CD4-positive, alpha-beta T cell treated with Interleukin-17A for 4 hours (primary cell): ENCODE results near the gene KREMEN2.
"Not testable (repeated sequence)": the region's sequence is repeated elsewhere in the genome, so short reads cannot be mapped to it uniquely, and the experiment has no call there.

ENCODE experiments used
- DNase-seq: peaks from one replicate; pipeline ENCODE4 v3.0.0-alpha.2; 2020; ENCODE audit warnings: mixed read lengths

KREMEN2 gene

GRCh38 chr16:2942045-2942444 is 22.0 kb upstream of the KREMEN2 start:
- DNase-seq, result no peak

- DNase-seq, result not testable (repeated sequence)
Measured at GRCh38 chr16:2943716-2944115, 20.4 kb upstream of the KREMEN2 start.

GRCh38 chr16:2946649-2947048 is 17.4 kb upstream of the KREMEN2 start:
- DNase-seq, result no peak

GRCh38 chr16:2948807-2949704 is 15.0 kb upstream of the KREMEN2 start:
- no peak for DNase-seq

GRCh38 chr16:2949705-2950352 is 14.2 kb upstream of the KREMEN2 start:
- DNase-seq, result no peak

- no peak for DNase-seq
Measured at GRCh38 chr16:2950353-2950724, 13.7 kb upstream of the KREMEN2 start.

GRCh38 chr16:2950773-2951172 is 13.3 kb upstream of the KREMEN2 start:
- no peak for DNase-seq

GRCh38 chr16:2952679-2953078 is 11.4 kb upstream of the KREMEN2 start:
- no peak for DNase-seq

GRCh38 chr16:2953706-2954627 is 10.1 kb upstream of the KREMEN2 start:
- no peak for DNase-seq

GRCh38 chr16:2954656-2955381 is 9.3 kb upstream of the KREMEN2 start:
- no peak for DNase-seq

GRCh38 chr16:2955438-2955778 is 8.7 kb upstream of the KREMEN2 start:
- no peak for DNase-seq

- no peak for DNase-seq
Measured at GRCh38 chr16:2955779-2956578, 8.1 kb upstream of the KREMEN2 start.

GRCh38 chr16:2956579-2956956 is 7.5 kb upstream of the KREMEN2 start:
- no peak for DNase-seq

GRCh38 chr16:2959206-2959605 is 4.9 kb upstream of the KREMEN2 start:
- no peak for DNase-seq

GRCh38 chr16:2960183-2961010 is 3.7 kb upstream of the KREMEN2 start:
- no peak for DNase-seq

GRCh38 chr16:2962334-2963073 is 1.6 kb upstream of the KREMEN2 start:
- DNase-seq, result no peak

GRCh38 chr16:2963074-2963722 is 877 bp upstream of the KREMEN2 start:
- DNase-seq, result no peak

GRCh38 chr16:2964475-2965336 is 631 bp downstream of the KREMEN2 start:
- DNase-seq, result peak; percentile 73
